ENCODE results near the gene POU4F2. TPM values are rescaled to one million over a fixed set of nuclear protein-coding genes. Genes with fewer than 3 reads are reported as not detected.

The POU4F2 gene
- total RNA-seq, 1 donor from 2014 or later = not detected

DNA sequence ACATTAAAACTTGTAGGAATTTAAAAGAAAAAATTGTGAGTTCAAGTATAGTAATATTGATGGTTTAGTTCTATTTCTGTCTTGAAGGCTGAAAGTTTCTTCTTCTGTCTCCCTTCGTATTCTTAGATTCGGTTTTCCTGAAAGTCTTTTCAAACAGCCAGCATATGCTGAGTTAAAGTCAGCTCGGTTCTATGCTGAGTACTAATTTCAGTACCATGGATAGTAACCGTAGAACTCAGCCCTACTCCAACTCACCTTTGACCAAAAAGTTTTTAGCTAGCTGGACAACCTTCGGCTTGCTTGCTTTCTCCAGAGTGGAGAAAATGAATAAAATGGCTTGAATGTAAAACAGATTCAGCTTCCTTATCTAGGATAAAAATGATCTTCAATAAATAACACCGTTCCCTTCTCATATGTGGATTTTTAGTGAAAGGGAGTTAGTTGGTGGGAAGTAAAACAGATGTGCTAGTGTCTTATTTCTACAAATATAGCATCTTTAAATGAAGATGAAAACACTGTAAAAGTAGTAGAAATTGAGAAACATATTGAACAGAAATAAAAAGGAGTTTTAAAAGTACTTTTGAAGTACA lies 5.2 kb downstream of the POU4F2 start:
- H3K4me3 ChIP-seq (ENCODE audit: low read depth, low read length) = no peak overlapping the region
- DNase-seq (ENCODE audit: low read depth) = no peak
- TF ChIP-seq, protein P1, sequence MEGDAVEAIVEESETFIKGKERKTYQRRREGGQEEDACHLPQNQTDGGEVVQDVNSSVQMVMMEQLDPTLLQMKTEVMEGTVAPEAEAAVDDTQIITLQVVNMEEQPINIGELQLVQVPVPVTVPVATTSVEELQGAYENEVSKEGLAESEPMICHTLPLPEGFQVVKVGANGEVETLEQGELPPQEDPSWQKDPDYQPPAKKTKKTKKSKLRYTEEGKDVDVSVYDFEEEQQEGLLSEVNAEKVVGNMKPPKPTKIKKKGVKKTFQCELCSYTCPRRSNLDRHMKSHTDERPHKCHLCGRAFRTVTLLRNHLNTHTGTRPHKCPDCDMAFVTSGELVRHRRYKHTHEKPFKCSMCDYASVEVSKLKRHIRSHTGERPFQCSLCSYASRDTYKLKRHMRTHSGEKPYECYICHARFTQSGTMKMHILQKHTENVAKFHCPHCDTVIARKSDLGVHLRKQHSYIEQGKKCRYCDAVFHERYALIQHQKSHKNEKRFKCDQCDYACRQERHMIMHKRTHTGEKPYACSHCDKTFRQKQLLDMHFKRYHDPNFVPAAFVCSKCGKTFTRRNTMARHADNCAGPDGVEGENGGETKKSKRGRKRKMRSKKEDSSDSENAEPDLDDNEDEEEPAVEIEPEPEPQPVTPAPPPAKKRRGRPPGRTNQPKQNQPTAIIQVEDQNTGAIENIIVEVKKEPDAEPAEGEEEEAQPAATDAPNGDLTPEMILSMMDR (conservative IDR thresholded peaks at IDR 0.05; ENCODE audit: low read depth, low read length) = no peak

DNA sequence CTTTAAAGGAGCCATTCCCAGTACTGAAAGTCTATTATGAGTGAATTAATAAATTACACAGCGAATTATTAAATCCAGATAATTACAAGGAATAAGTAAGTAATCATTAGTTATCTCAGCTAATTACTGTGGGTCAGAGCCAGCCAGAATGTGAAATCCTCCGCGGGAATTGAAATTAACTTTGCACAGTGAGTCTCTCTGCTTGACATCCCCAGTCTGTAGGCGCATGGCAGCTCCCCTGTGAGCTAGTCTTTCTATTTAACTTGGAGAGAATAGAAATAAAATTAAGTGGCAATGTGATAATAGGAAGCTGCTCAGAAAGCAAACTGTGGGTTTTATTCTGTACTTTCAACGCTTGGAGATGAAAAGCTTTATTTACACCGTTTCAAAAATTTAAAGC lies 7.2 kb downstream of the POU4F2 start:
- H3K4me3 ChIP-seq (ENCODE audit: low read depth, low read length) = no peak overlapping the region
- TF ChIP-seq, protein P1 (conservative IDR thresholded peaks at IDR 0.05; ENCODE audit: low read depth, low read length) = no peak
- no peak for DNase-seq (ENCODE audit: low read depth)

DNA sequence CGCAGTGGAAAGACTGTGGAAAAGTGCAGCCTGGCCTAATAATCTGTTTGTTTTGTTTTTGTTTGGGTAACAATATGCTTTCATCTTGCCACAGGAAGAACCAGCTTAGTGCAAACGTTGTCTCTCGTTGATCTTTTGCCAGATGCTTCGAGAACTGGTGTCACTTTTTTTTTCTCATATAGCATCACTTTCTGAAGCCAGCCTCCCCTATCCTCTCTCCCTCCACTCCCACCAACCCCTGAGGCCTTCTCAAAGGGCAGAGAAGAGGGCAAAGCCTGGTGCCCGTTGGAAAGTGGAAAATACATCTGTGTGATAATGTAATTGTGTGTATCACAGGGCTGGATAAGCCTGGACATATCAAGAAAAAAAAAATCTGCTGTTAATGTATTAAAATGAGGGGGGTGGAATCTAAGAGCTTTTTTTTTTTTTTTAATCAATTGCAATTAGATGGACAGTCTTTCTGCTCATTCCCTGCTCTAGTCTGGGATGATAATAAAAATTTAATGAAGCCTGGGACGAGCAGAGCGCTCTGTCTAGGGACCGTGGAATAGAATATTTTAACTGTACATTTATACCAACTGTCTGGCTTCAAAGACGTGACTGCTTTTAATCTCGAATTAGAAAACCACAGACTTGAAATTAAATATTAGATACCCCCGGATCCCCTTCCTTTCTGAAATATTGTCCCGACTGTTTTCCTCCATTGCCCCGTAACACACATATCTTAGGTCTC lies 8.1 kb downstream of the POU4F2 start:
- H3K4me3 ChIP-seq (ENCODE audit: low read depth, low read length) = no peak overlapping the region
- no peak for DNase-seq (ENCODE audit: low read depth)
- TF ChIP-seq, protein P1 (conservative IDR thresholded peaks at IDR 0.05; ENCODE audit: low read depth, low read length) = no peak

DNA sequence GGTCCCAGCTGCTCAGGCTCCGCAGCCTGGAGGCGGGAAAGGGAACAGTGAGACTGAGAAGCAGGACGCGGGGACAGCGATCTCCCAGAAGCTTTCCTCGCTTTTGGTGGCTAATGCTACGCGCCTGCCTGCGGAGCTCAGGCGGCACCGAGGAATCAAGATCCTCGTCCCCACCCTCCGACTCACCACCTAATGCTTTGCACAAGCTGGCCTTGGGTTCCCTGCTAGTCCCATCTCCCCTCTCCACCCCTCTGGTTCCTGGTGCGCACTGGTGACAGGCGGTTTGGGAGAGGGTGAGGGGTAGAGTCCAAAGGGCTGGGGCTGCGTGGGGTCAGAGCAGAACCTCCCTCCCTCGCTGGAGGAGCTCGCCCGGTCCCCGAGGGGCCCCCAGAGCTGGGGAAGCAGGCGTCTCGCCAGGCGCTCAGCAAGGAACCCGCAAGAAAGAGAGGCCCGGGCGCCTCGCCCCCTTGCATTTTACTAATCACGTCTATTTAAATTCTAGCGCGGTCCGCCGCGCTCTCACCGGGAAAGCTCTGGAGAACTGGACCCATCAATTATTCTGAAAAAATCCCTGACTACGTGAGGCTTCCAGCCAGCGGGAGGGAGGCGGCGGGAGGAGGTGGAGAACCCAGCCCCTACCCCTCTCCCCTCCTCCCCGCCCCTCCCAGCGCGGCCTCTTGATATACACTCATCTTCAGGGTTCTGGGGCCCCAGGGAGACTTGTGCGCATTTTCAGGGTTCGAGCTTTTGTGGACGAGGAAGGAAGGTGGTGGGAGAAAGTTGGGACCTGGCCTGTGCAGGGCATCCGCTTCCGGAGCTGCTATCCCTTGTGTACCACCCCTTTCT lies 9.1 kb downstream of the POU4F2 start:
- TF ChIP-seq, protein P1 (conservative IDR thresholded peaks at IDR 0.05; ENCODE audit: low read depth, low read length) = no peak
- no peak for DNase-seq (ENCODE audit: low read depth)
- H3K4me3 ChIP-seq (ENCODE audit: low read depth, low read length) = no peak overlapping the region

DNA sequence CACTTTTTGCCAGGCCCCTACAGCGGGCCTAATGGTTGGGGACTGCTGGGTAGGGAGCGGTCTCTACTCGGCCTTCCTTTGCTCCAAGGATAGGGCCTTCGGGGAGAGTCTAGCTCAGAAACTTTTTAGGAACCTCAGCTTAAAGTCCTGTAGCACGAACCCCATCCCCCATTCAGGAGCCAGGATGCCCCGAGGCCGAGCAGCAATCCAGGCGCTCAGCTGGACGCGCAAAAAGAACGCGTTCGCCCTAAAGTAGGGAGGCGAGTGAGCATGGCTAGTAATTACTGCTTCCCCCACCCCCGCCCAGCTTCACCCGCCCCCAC lies 9.7 kb downstream of the POU4F2 start:
- DNase-seq (ENCODE audit: low read depth) = no peak
- TF ChIP-seq, protein P1 (conservative IDR thresholded peaks at IDR 0.05; ENCODE audit: low read depth, low read length) = no peak
- no peak overlapping the region for H3K4me3 ChIP-seq (ENCODE audit: low read depth, low read length)

DNA sequence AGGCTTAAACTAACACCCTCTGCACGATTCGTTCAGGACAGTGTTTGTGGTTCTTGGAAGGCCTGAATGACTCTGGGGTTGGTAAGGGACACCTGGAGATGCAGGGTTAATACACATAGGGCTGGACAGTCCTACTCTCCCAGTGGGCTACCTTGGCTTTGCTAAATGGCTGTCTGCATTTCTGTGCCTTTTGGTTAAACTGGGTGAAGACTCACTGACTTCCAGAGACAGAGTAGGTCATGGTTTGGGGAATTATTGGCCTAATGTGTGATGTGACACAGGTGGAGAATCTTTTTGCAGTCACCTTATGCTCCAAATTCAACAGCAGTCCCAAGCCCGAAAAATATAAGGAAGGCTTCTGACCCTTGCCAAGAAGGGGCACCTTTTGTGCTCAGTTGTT lies 10.5 kb downstream of the POU4F2 start:
- TF ChIP-seq, protein P1 (conservative IDR thresholded peaks at IDR 0.05; ENCODE audit: low read depth, low read length) = no peak
- H3K4me3 ChIP-seq (ENCODE audit: low read depth, low read length) = no peak overlapping the region
- no peak for DNase-seq (ENCODE audit: low read depth)

Measured in epithelial cell of proximal tubule (primary cell).